AG04450 (cell line): Measurements from ENCODE around the gene PXDN. TPM values are rescaled to one million over a fixed set of nuclear protein-coding genes. Genes with fewer than 3 reads are reported as not detected.

Experiments
- CTCF ChIA-PET: fragments of 300-600, 350-600 bp; formaldehyde crosslinking; extraction: SDS; loops from one replicate; lab custom pipeline; 2022; ENCODE audit warnings: antibody characterized with exemption, inconsistent platforms; lab: Charles Lee
- POLR2A ChIA-PET: fragments of 350-600 bp; formaldehyde crosslinking; extraction: SDS; loops from one replicate; lab custom pipeline; 2021; ENCODE audit warnings: antibody characterized with exemption, inconsistent platforms; lab: Yijun Ruan, JAX
- DNase-seq: peaks from one replicate; pipeline ENCODE4 v3.0.0-alpha.2; 2011; ENCODE audit warnings: low read depth, low spot score
- H3K27ac ChIP-seq: one replicate; pipeline ENCODE4 v1.5.1; 2012; ENCODE audit warnings: low read depth, low read length, control low read depth
- H3K27me3 ChIP-seq: one replicate; pipeline ENCODE4 v1.6.0; 2012; ENCODE audit warnings: low read length; ENCODE audit not compliant: control insufficient read depth, insufficient read depth
- H3K4me3 ChIP-seq: 2 replicates; pipeline ENCODE4 v1.5.1; 2011; ENCODE audit warnings: mild to moderate bottlenecking, low read depth, low read length, control low read depth
- H3K9me3 ChIP-seq: 2 replicates; pipeline ENCODE4 v1.5.1; 2012; ENCODE audit warnings: low read length; ENCODE audit not compliant: control insufficient read depth, insufficient read depth
- polyA plus RNA-seq: library from polyadenylated mRNA; depleted of rRNA; stranded (reverse); fragments of >200 nt; gene quantifications from 2 replicates; pipeline ENCODE4 v1.2.3, GENCODE V29; 2011
- TF ChIP-seq, protein P1 (sequence below): IDR thresholded peaks from 2 replicates; pipeline ENCODE4 v1.5.1; 2011; ENCODE audit warnings: low read depth, low read length, control low read depth, inconsistent platforms

PXDN gene
- polyA plus RNA-seq, 1 experiment, result 271 TPM

DNA sequence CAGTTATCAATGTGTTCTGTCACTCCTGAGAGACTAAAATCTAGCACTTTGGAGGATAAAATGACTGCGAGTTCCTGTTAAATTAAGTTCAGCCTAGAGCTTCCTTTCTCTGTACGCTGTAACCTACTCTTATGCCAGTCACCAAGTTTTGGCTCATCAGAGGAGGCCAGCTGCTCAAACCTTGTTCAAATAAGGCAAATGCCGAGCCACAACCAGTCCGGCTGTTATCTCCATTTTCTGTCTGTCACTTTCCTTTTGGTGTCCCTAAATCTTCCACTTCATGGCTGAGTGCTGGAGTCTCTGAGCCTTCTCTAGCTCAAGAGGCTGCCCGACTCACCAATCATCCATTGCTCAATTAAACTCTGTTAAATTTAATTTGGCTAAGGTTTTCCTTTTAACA is 33.5 kb upstream of the PXDN start:
- DNase-seq, result no peak
- Histone ChIP-seq H3K27me3 (peaks cover 9% of the 10 kb centered on the region), H3K27ac (no peak overlapping the region), H3K4me3 (no peak overlapping the region), H3K9me3 (no peaks in the 10 kb centered on the region)
- ChIA-PET CTCF (interaction anchor here (1.1 to 2.0 kb wide), 4 partner anchors 8 to 227 kb away, joined by 3 to 9 read pairs (median 8); no protein-coding TSS in a partner anchor), POLR2A (no interaction called here)
- TF ChIP-seq, protein P1, sequence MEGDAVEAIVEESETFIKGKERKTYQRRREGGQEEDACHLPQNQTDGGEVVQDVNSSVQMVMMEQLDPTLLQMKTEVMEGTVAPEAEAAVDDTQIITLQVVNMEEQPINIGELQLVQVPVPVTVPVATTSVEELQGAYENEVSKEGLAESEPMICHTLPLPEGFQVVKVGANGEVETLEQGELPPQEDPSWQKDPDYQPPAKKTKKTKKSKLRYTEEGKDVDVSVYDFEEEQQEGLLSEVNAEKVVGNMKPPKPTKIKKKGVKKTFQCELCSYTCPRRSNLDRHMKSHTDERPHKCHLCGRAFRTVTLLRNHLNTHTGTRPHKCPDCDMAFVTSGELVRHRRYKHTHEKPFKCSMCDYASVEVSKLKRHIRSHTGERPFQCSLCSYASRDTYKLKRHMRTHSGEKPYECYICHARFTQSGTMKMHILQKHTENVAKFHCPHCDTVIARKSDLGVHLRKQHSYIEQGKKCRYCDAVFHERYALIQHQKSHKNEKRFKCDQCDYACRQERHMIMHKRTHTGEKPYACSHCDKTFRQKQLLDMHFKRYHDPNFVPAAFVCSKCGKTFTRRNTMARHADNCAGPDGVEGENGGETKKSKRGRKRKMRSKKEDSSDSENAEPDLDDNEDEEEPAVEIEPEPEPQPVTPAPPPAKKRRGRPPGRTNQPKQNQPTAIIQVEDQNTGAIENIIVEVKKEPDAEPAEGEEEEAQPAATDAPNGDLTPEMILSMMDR, result no peak

DNA sequence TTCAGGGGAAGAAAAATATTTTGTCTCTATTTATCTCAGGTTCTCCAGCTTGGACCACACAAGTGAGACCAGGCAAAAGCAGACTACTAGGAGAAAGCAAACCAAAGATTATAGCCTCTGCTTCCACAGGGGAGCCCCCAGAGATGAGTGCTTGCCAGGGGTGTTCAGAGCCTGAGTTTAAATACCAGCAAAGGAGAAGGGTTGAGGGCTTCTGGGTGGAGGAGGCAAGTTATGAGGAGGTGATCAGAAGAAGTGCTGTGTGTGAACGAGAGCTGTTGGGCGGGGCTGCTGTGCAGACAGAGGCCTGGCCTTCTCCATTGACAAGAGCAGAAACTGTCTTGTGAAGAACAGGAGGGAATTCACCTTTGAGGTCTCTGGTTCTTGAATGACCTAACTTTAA is 32.8 kb upstream of the PXDN start:
- TF ChIP-seq, protein P1, result no peak
- peaks cover 7% of the 10 kb centered on the region for H3K27me3 ChIP-seq
- no peak overlapping the region for H3K27ac ChIP-seq
- no peaks in the 10 kb centered on the region for H3K9me3 ChIP-seq
- H3K4me3 ChIP-seq, result no peak overlapping the region
- ChIA-PET POLR2A (no interaction called here), CTCF (interaction anchor here (1.1 to 2.0 kb wide), 3 partner anchors 26 to 227 kb away, joined by 3 to 8 read pairs (median 8); no protein-coding TSS in a partner anchor)
- no peak for DNase-seq

DNA sequence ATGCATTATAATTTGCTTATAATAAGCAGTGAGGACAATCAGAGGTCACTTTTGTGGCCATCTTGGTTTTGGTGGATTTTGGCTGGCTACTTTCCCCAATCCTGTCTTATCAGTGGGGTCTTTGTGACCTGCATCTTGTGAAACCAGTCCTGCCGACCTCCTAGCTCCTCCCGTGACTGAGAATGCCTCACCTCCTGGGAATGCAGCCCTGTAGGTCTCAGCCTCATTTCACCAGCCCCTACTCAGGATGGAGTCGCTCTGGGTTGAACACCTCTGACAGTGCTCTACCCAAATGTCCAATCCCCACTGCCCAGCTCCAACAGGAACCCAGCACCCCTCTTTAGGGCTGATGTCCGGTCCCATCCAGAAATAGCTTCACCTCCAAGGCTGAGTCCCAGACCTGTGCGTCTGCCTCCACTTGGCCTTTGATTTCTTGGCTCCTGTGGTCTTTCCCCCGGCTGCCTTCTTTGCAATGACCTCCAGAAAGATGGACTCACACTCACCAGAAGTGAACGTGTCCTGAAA is 31.3 kb upstream of the PXDN start:
- no peak for DNase-seq
- TF ChIP-seq, protein P1, result no peak
- no peaks in the 10 kb centered on the region for H3K9me3 ChIP-seq
- H3K27ac ChIP-seq, result no peak overlapping the region
- H3K4me3 ChIP-seq, result no peak overlapping the region
- H3K27me3 ChIP-seq, result peaks cover 4% of the 10 kb centered on the region
- CTCF ChIA-PET, result interaction anchor here (1.8 kb wide), 1 partner anchor 25 kb away, joined by 5 read pairs; no protein-coding TSS in a partner anchor
- POLR2A ChIA-PET, result no interaction called here

DNA sequence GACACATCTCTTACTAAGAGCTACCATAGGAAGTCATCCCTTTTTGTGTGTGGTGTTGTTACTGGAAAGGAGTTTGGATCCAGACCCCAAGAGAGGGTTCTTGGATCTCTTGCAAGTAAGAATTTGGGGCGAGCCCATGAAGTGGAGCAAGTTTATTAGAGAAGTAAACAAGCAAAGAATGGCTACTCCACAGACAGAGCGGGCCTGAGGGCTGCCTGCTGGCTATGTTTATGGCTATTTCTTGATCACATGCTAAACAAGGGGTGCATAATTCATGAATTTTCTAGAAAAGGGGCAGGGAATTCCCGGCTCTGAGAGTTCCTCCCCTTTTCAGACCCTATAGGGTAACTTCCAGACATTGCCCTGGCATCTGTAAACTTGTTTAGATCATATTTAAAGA is 30.6 kb upstream of the PXDN start:
- H3K27me3 ChIP-seq, result peaks cover 6% of the 10 kb centered on the region
- ChIA-PET POLR2A (no interaction called here), CTCF (interaction anchor here (1.8 kb wide), 1 partner anchor 24 kb away, joined by 5 read pairs; no protein-coding TSS in a partner anchor)
- no peak for DNase-seq
- H3K27ac ChIP-seq, result no peak overlapping the region
- H3K9me3 ChIP-seq, result no peaks in the 10 kb centered on the region
- TF ChIP-seq, protein P1, result no peak
- H3K4me3 ChIP-seq, result no peak overlapping the region

DNA sequence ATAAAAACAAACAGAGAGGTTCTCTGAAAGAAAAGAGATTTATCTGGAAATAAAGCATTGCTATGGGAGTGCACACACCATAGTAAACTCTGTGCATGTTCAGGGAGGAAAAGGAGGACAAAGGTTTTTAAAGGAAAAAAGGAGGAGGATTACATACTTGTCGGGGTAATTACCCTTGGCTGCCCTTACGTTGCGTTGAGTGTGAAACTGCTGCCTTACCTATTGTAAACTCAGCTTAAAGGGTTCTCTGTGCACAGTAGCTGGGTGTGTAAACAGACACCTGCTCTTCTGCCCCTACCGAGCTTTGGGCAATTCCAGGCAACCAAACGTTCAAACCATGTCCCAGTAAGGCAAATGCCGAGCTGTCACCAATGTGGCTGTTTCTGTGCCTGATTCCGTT is 29.6 kb upstream of the PXDN start:
- DNase-seq, result no peak

More for the DNA sequence above, 29.6 kb upstream of the PXDN start:
- H3K9me3 ChIP-seq, result no peaks in the 10 kb centered on the region
- H3K4me3 ChIP-seq, result no peak overlapping the region
- peaks cover 6% of the 10 kb centered on the region for H3K27me3 ChIP-seq
- ChIA-PET POLR2A (no interaction called here), CTCF (interaction anchor here (1.5 to 1.8 kb wide), 3 partner anchors 16 to 23 kb away, joined by 3 to 5 read pairs (median 5); no protein-coding TSS in a partner anchor)
- no peak overlapping the region for H3K27ac ChIP-seq
- TF ChIP-seq, protein P1, result no peak
